ENCODE results near the gene WDFY4. TPM values are rescaled to one million over a fixed set of nuclear protein-coding genes. Genes with fewer than 3 reads are reported as not detected.

WDFY4 gene
- total and polyA plus RNA-seq, 4 donors = 4.6 to 26.9 (median 13.5) TPM

DNA sequence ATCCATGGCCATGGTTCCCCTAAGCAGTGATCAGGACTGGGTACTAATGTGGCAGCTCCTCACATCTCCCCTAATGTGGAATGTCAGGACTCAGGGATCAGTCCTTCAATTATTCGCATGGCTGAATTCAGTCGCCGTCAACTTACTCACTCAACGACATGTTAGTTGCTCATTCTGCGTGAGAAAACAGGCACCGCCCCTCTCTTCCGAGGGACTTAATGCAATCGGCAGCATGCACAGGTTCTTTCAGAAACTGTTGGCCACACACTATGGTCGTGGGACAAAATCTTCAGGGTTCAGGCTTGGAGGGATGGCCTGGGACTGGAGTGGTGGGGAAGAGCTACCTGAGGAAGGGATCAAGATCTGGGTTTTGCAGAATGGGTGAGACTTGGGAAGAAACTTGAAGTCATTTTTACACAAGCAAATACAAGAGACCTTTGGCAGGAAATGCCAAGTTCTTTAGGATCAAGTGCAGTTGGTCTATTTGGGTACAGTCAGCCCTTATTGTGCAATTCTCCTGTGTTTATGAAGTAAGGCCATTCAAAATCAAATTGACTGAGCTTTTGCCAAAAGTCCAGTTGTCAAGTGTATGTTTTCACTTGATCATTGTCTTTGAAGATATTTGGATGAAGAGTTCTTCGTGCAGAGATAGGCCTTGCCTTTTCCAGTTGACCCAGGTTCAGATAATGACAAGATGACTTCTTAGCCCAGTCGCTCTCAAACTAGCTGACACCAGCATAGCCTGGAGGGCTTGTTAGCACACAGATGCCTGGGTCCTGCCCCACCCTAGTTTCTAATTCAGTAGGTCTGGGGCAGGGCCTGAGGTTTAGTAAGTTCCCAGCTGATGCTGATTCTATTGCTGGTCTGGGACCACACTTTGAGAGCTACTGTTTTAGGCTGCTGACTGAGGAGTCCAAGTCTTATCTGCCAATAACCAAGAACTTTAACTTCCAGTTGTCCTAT is 206.5 kb downstream of the WDFY4 start:
- DNase-seq = peak; percentile 26 to 92 (median 85)
- TF ChIP-seq, protein P1, sequence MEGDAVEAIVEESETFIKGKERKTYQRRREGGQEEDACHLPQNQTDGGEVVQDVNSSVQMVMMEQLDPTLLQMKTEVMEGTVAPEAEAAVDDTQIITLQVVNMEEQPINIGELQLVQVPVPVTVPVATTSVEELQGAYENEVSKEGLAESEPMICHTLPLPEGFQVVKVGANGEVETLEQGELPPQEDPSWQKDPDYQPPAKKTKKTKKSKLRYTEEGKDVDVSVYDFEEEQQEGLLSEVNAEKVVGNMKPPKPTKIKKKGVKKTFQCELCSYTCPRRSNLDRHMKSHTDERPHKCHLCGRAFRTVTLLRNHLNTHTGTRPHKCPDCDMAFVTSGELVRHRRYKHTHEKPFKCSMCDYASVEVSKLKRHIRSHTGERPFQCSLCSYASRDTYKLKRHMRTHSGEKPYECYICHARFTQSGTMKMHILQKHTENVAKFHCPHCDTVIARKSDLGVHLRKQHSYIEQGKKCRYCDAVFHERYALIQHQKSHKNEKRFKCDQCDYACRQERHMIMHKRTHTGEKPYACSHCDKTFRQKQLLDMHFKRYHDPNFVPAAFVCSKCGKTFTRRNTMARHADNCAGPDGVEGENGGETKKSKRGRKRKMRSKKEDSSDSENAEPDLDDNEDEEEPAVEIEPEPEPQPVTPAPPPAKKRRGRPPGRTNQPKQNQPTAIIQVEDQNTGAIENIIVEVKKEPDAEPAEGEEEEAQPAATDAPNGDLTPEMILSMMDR (IDR thresholded peaks at IDR 0.05; ENCODE audit: control extremely low read depth, extremely low read depth) = no peak

DNA sequence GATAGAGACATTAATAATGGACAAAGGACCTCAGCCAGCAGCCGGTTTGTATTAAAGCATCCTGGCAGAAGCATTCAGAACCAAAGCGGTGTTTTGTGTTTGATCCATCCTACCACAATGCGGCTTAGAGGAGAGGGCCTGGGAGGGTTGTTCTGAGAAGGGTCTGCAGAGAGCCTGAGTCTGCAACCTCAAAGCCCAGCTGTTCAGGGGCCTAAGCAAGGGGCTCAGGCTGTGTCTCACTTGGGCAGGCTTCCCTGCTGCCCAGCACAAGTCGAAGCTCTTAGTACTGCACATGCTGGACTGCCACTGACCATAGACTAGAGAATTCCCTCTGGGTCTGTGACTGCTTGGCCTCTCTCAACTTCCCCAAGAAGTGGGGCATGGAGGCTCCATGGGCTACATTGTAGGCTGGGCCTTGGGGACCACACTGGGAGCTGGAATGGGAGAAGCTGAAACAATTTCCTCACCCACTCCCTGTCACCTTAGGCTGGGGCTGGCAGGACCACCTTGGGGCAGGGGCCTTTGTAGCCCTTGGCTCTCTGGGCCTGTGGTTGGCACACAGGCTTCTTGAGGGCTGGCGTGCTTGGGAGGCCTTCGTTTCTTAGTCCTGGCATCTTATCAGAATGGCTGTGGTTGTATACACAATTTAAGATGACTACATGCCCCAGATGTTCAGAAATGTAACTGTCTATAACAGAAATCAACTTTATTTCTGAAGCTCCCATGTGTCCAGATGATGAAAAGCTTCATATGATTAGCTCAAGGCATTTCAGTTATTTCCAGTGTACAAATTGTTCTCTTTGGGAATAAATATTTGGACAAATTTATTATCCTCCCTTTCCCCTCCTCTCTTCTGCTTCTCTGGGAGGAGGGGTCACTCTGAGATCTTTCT is 210.5 kb downstream of the WDFY4 start:
- no peaks in the 10 kb centered on the region for H3K27me3 ChIP-seq (ENCODE audit: control insufficient read depth in 3 of 3, insufficient read depth in 3 of 3, low read length in 2 of 3)
- peak in 2 of 3 donors; percentile 13 to 44 for DNase-seq
- H3K27ac ChIP-seq (ENCODE audit: low read depth in 1 of 2, low read length in 1 of 2) = no peak overlapping the region
- TF ChIP-seq, protein P1 (IDR thresholded peaks at IDR 0.05; ENCODE audit: control extremely low read depth, extremely low read depth) = no peak
- no peak for ATAC-seq (ENCODE audit: insufficient read depth, low FRiP score)
- no peaks in the 10 kb centered on the region for H3K36me3 ChIP-seq (ENCODE audit: control insufficient read depth in 4 of 4, insufficient read depth in 4 of 4, low read length in 4 of 4)
- H3K4me1 ChIP-seq (ENCODE audit: control insufficient read depth in 5 of 5, insufficient read depth in 5 of 5, low read length in 5 of 5) = peaks cover 0 to 34% (median 11%) of the 10 kb centered on the region in 5 donors
- H3K4me3 ChIP-seq = no peak overlapping the region
- peaks cover 0 to 2% (median 0%) of the 10 kb centered on the region in 4 donors for H3K9me3 ChIP-seq (ENCODE audit: control insufficient read depth in 4 of 4, insufficient read depth in 3 of 4, low read length in 3 of 4)
- no peak overlapping the region for H3K9ac ChIP-seq (ENCODE audit: insufficient read depth in 1 of 2, low read length in 2 of 2)
- WGBS, 2 donors = 79 to 84% methylated on average over 6 of the region's 6 CpGs

More for the DNA sequence above, 206.5 kb downstream of the WDFY4 start:
- H3K9ac ChIP-seq (ENCODE audit: insufficient read depth in 1 of 2, low read length in 2 of 2) = no peak overlapping the region
- H3K4me3 ChIP-seq = no peak overlapping the region
- ATAC-seq (ENCODE audit: insufficient read depth, low FRiP score) = peak; percentile 66
- H3K9me3 ChIP-seq (ENCODE audit: control insufficient read depth in 4 of 4, insufficient read depth in 3 of 4, low read length in 3 of 4) = peaks cover 0 to 2% (median 0%) of the 10 kb centered on the region in 4 donors
- no peaks in the 10 kb centered on the region for H3K36me3 ChIP-seq (ENCODE audit: control insufficient read depth in 4 of 4, insufficient read depth in 4 of 4, low read length in 4 of 4)
- no peak overlapping the region for H3K27ac ChIP-seq (ENCODE audit: low read depth in 1 of 2, low read length in 1 of 2)
- WGBS, 2 donors = 69 to 79% methylated on average over 11 of the region's 11 CpGs
- peaks cover 0 to 34% (median 9%) of the 10 kb centered on the region in 5 donors for H3K4me1 ChIP-seq (ENCODE audit: control insufficient read depth in 5 of 5, insufficient read depth in 5 of 5, low read length in 5 of 5)
- no peaks in the 10 kb centered on the region for H3K27me3 ChIP-seq (ENCODE audit: control insufficient read depth in 3 of 3, insufficient read depth in 3 of 3, low read length in 2 of 3)

DNA sequence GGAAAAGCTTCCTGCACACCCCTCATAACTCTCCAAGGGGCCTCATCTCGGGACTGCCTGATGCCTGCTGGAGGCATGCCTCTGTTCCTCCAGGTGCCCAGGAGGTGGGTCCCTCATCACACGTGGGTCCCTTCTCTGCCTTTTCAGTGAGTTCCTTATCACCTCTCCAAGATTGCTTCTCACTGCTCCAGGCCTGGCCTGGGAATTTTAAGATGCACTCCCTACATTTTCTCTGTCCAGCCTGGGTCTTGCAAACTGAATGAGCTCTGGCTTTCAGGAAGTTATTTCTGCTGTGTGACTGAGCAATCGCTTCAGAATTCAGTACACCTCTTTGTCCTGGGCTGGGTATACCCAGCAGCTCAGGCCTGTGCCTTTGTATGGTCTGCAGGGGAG is 211.1 kb downstream of the WDFY4 start:
- Histone ChIP-seq H3K4me1 (ENCODE audit: control insufficient read depth in 5 of 5, insufficient read depth in 5 of 5, low read length in 5 of 5) (peaks cover 0 to 38% (median 10%) of the 10 kb centered on the region in 5 donors), H3K9me3 (ENCODE audit: control insufficient read depth in 4 of 4, insufficient read depth in 3 of 4, low read length in 3 of 4) (no peaks in the 10 kb centered on the region), H3K9ac (ENCODE audit: insufficient read depth in 1 of 2, low read length in 2 of 2) (no peak overlapping the region), H3K27ac (ENCODE audit: low read depth in 1 of 2, low read length in 1 of 2) (peak overlapping the region in 1 of 2 donors; percentile 37), H3K27me3 (ENCODE audit: control insufficient read depth in 3 of 3, insufficient read depth in 3 of 3, low read length in 2 of 3) (no peaks in the 10 kb centered on the region), H3K36me3 (ENCODE audit: control insufficient read depth in 4 of 4, insufficient read depth in 4 of 4, low read length in 4 of 4) (no peaks in the 10 kb centered on the region), H3K4me3 (no peak overlapping the region)
- DNase-seq (no peak), ATAC-seq (ENCODE audit: insufficient read depth, low FRiP score) (no peak)
- WGBS, 2 donors = 70 to 73% methylated on average over 3 of the region's 3 CpGs
- TF ChIP-seq, protein P1 (IDR thresholded peaks at IDR 0.05; ENCODE audit: control extremely low read depth, extremely low read depth) = no peak

All from lung (tissue), 12 donors.